HPDE6-E6E7 (cell line): ENCODE results near the gene TFPI.

Experiments used
- DNase-seq: peaks from one replicate; pipeline ENCODE4 v3.0.0; 2011; ENCODE audit warnings: missing footprints; ENCODE audit errors: extremely low spot score

TFPI gene

GRCh38 chr2:187415449-187415848 lies 138.8 kb downstream of the TFPI start:
- no peak for DNase-seq
